H9 (cell line): ENCODE measurements around the gene ZNHIT2. TPM values are rescaled to one million over a fixed set of nuclear protein-coding genes. Genes with fewer than 3 reads are reported as not detected.

Experiments used
- DNase-seq: peaks from one replicate; pipeline ENCODE4 v3.0.0-alpha.2; 2017
- H2AFZ ChIP-seq: one replicate; pipeline ENCODE4 v1.6.1; 2013; ENCODE audit warnings: mild to moderate bottlenecking, low read length, control low read depth, moderate library complexity
- H2AK5ac ChIP-seq: 2 replicates; pipeline ENCODE4 v1.6.1; 2013; ENCODE audit warnings: low read length, control low read depth, mixed read lengths; ENCODE audit not compliant: insufficient read length
- H2BK120ac ChIP-seq: one replicate; pipeline ENCODE4 v1.6.1; 2013; ENCODE audit warnings: low read depth, mild to moderate bottlenecking, low read length, control low read depth, inconsistent platforms; ENCODE audit not compliant: poor library complexity, severe bottlenecking
- H2BK12ac ChIP-seq: 2 replicates; pipeline ENCODE4 v1.6.1; 2013; ENCODE audit warnings: low read length, control low read depth, mixed read lengths, low read depth; ENCODE audit not compliant: insufficient read length
- H2BK15ac ChIP-seq: 2 replicates; pipeline ENCODE4 v1.6.1; 2013; ENCODE audit warnings: low read depth, low read length, control low read depth
- H2BK20ac ChIP-seq: one replicate; pipeline ENCODE4 v1.6.1; 2013; ENCODE audit warnings: low read depth, mild to moderate bottlenecking, low read length, control low read depth, inconsistent platforms; ENCODE audit not compliant: poor library complexity, severe bottlenecking
- H2BK5ac ChIP-seq: 2 replicates; pipeline ENCODE4 v1.6.1; 2013; ENCODE audit warnings: low read length, control low read depth, mixed read lengths; ENCODE audit not compliant: insufficient read length
- H3K14ac ChIP-seq: 2 replicates; pipeline ENCODE4 v1.6.1; 2013; ENCODE audit warnings: low read length, control low read depth; ENCODE audit not compliant: insufficient read depth
- H3K18ac ChIP-seq: 2 replicates; pipeline ENCODE4 v1.6.1; 2013; ENCODE audit warnings: low read depth, mild to moderate bottlenecking, mixed read lengths, low read length, control low read depth; ENCODE audit not compliant: insufficient read length
- H3K23ac ChIP-seq: 2 replicates; pipeline ENCODE4 v1.6.1; 2013; ENCODE audit warnings: low read length, control low read depth, mixed read lengths, low read depth; ENCODE audit not compliant: insufficient read length
- H3K23me2 ChIP-seq: 2 replicates; pipeline ENCODE4 v1.6.1; 2013; ENCODE audit warnings: low read depth, mild to moderate bottlenecking, mixed read lengths, low read length, control low read depth; ENCODE audit not compliant: insufficient read length, poor library complexity, severe bottlenecking
- H3K27ac ChIP-seq: 2 replicates; pipeline ENCODE4 v1.5.1; 2013; ENCODE audit warnings: low read length, control low read depth, mixed read lengths, low read depth; ENCODE audit not compliant: insufficient read length
- H3K27me3 ChIP-seq: 2 replicates; pipeline ENCODE4 v1.6.1; 2013; ENCODE audit warnings: low read length, control low read depth, inconsistent platforms; ENCODE audit not compliant: insufficient read depth
- H3K4ac ChIP-seq: 2 replicates; pipeline ENCODE4 v1.6.1; 2013; ENCODE audit warnings: low read depth, mild to moderate bottlenecking, control low read depth, inconsistent platforms, low read length, moderate library complexity
- H3K4me1 ChIP-seq: 2 replicates; pipeline ENCODE4 v1.6.1; 2013; ENCODE audit warnings: low read length, control low read depth, inconsistent platforms; ENCODE audit not compliant: insufficient read depth
- H3K4me2 ChIP-seq: 2 replicates; pipeline ENCODE4 v1.6.1; 2013; ENCODE audit warnings: low read length, control low read depth, mixed read lengths; ENCODE audit not compliant: insufficient read length, insufficient read depth
- H3K56ac ChIP-seq: 2 replicates; pipeline ENCODE4 v1.6.1; 2013; ENCODE audit warnings: low read depth, mild to moderate bottlenecking, mixed read lengths, low read length, control low read depth; ENCODE audit not compliant: insufficient read length
- H3K79me1 ChIP-seq: 2 replicates; pipeline ENCODE4 v1.6.1; 2013; ENCODE audit warnings: low read depth, mild to moderate bottlenecking, moderate library complexity, low read length, control low read depth, inconsistent platforms; ENCODE audit not compliant: insufficient read depth, poor library complexity, severe bottlenecking
- H3K79me2 ChIP-seq: 2 replicates; pipeline ENCODE4 v1.6.1; 2013; ENCODE audit warnings: low read length, control low read depth, inconsistent platforms; ENCODE audit not compliant: insufficient read depth
- H3K9ac ChIP-seq: 2 replicates; pipeline ENCODE4 v1.6.1; 2013; ENCODE audit warnings: low read length, control low read depth, mixed read lengths; ENCODE audit not compliant: insufficient read length; ENCODE audit errors: extremely low read depth
- H3K9me3 ChIP-seq: one replicate; pipeline ENCODE4 v1.6.1; 2013; ENCODE audit warnings: low read depth, low read length, inconsistent platforms; ENCODE audit not compliant: control insufficient read depth
- H3T11ph ChIP-seq: one replicate; pipeline ENCODE4 v1.6.1; 2013; ENCODE audit warnings: mild to moderate bottlenecking, low read length, control low read depth, inconsistent platforms
- H4K20me1 ChIP-seq: one replicate; pipeline ENCODE4 v1.6.1; 2013; ENCODE audit not compliant: control insufficient read depth, insufficient read length, insufficient read depth
- H4K5ac ChIP-seq: 2 replicates; pipeline ENCODE4 v1.6.1; 2013; ENCODE audit warnings: low read depth, mild to moderate bottlenecking, mixed read lengths, low read length, control low read depth; ENCODE audit not compliant: insufficient read length
- H4K8ac ChIP-seq: replicated peaks from 2 replicates; pipeline ENCODE4 v1.6.1; 2013; ENCODE audit warnings: low read length, control low read depth, mixed read lengths, low read depth; ENCODE audit not compliant: insufficient read length
- H4K91ac ChIP-seq: 2 replicates; pipeline ENCODE4 v1.6.1; 2013; ENCODE audit warnings: low read depth, mild to moderate bottlenecking, moderate library complexity, mixed read lengths, low read length, control low read depth; ENCODE audit not compliant: insufficient read length
- H3K27ac Mint-ChIP-seq, 3 experiments: 2 replicates in 2 of 3; 3 replicates in 1 of 3; pipeline ENCODE4 v1.8.0; 2020 to 2021; ENCODE audit warnings: mixed read lengths in 3 of 3, mild to moderate bottlenecking in 1 of 3, moderate library complexity in 1 of 3
- H3K27me3 Mint-ChIP-seq: 2 replicates; pipeline ENCODE4 v1.8.0; 2021; ENCODE audit warnings: low read depth, mild to moderate bottlenecking, moderate library complexity, mixed read lengths
- H3K36me3 Mint-ChIP-seq, 3 experiments: 2 replicates in 2 of 3; 3 replicates in 1 of 3; pipeline ENCODE4 v1.8.0; 2020 to 2021; ENCODE audit warnings: low read depth in 3 of 3, mixed read lengths in 3 of 3; ENCODE audit not compliant: insufficient read depth in 1 of 3
- H3K4me1 Mint-ChIP-seq, 2 experiments: 2 replicates each; pipeline ENCODE4 v1.8.0; 2020; ENCODE audit warnings: mixed read lengths in 2 of 2
- H3K4me3 Mint-ChIP-seq, 2 experiments: 2 replicates in 1 of 2; 3 replicates in 1 of 2; pipeline ENCODE4 v1.8.0; 2020 to 2021; ENCODE audit warnings: mild to moderate bottlenecking in 2 of 2, mixed read lengths in 2 of 2, moderate library complexity in 1 of 2
- H3K9me3 Mint-ChIP-seq, 2 experiments: 2 replicates in 1 of 2; 3 replicates in 1 of 2; pipeline ENCODE4 v1.8.0; 2020; ENCODE audit warnings: mild to moderate bottlenecking in 2 of 2, mixed read lengths in 2 of 2, moderate library complexity in 1 of 2
- CTCF ChIP-seq: fragments of 200-600 bp; sonication (generic); conservative IDR thresholded peaks from 3 replicates; pipeline ENCODE4 v1.8.0; 2021; ENCODE audit warnings: antibody characterized with exemption, mild to moderate bottlenecking
- WGBS: extraction: QIAGEN DNeasy Blood & Tissue Kit; methylation state at CpG from one replicate; pipeline ENCODE4 v1.1.7; 2013; ENCODE audit warnings: missing lambda C conversion rate, low lambda C conversion rate, mixed read lengths; ENCODE audit not compliant: insufficient read length; ENCODE audit errors: extremely low coverage; 5-methylcytosine and 5-hydroxymethylcytosine counted together
- total RNA-seq: library from RNA; stranded (reverse); gene quantifications from 2 replicates; pipeline ENCODE4 v1.2.1, GENCODE V29; 2021

The ZNHIT2 gene
- total RNA-seq, 1 experiment from 2014 or later = 18.3 TPM

GRCh38 chr11:65135633-65136145 lies 18.2 kb upstream of the ZNHIT2 start:
- peak overlapping the region; percentile 3 for H3K27ac ChIP-seq
- Mint-ChIP-seq H3K4me1 (peaks cover 19 to 23% of the 10 kb centered on the region in 2 experiments), H3K27ac (peak overlapping the region; percentile 95 to 100 (median 98); a peak in 6 of 7 replicates), H3K36me3 (peaks cover 5 to 25% (median 22%) of the 10 kb centered on the region in 3 experiments; a peak in 5 of 7 replicates), H3K27me3 (peaks cover 10% of the 10 kb centered on the region), H3K4me3 (peak overlapping the region; percentile 93 to 95), H3K9me3 (no peaks in the 10 kb centered on the region; a peak in 1 of 5 replicates)
- H4K91ac ChIP-seq = no peak overlapping the region
- no peak overlapping the region for H3K56ac ChIP-seq
- H2BK15ac ChIP-seq = no peak overlapping the region
- peak overlapping the region; percentile 58 for H3K4me2 ChIP-seq
- H2BK20ac ChIP-seq = no peak overlapping the region
- no peaks in the 10 kb centered on the region for H3K27me3 ChIP-seq
- no peak overlapping the region for H4K8ac ChIP-seq
- peak overlapping the region; percentile 69 for H3K9ac ChIP-seq
- no peaks in the 10 kb centered on the region for H4K20me1 ChIP-seq
- H3K23me2 ChIP-seq = peaks cover 14% of the 10 kb centered on the region
- DNase-seq = no peak
- H3K18ac ChIP-seq = no peak overlapping the region
- no peak overlapping the region for H2AFZ ChIP-seq
- no peaks in the 10 kb centered on the region for H3K4me1 ChIP-seq
- H3K4ac ChIP-seq = no peak overlapping the region
- H2BK5ac ChIP-seq = peak overlapping the region; percentile 3
- H3K23ac ChIP-seq = no peak overlapping the region
- no peaks in the 10 kb centered on the region for H3K79me2 ChIP-seq
- H3T11ph ChIP-seq = no peak overlapping the region
- no peak overlapping the region for H2BK120ac ChIP-seq
- no peak overlapping the region for H3K14ac ChIP-seq
- no CpG with 5 or more reads among the region's 11 CpGs for WGBS
- no peak overlapping the region for H2BK12ac ChIP-seq
- no peak overlapping the region for H4K5ac ChIP-seq
- no peaks in the 10 kb centered on the region for H3K79me1 ChIP-seq
- H3K9me3 ChIP-seq = no peaks in the 10 kb centered on the region
- TF ChIP-seq CTCF = no peak
- no peak overlapping the region for H2AK5ac ChIP-seq
